GM12891 (cell line): Measurements from ENCODE around the gene KCNJ8.

ENCODE experiments used
- PAX5 ChIP-seq: IDR thresholded peaks from 2 replicates; pipeline ENCODE4 v1.6.1; 2011; ENCODE audit warnings: low read length, moderate library complexity, mild to moderate bottlenecking; ENCODE audit not compliant: insufficient read depth, severe bottlenecking
- POLR2A ChIP-seq: IDR thresholded peaks from 2 replicates; pipeline ENCODE4 v1.6.1; 2011; ENCODE audit warnings: low read depth, low read length, control low read depth
- POLR2AphosphoS5 ChIP-seq: IDR thresholded peaks from 2 replicates; pipeline ENCODE4 v1.6.1; 2011; ENCODE audit warnings: low read depth, low read length, control low read depth
- SPI1 ChIP-seq: IDR thresholded peaks from 2 replicates; pipeline ENCODE4 v1.6.1; 2011; ENCODE audit warnings: low read depth, low read length, control low read depth
- TAF1 ChIP-seq: IDR thresholded peaks from 2 replicates; pipeline ENCODE4 v1.6.1; 2011; ENCODE audit warnings: low read depth, low read length, control low read depth

GRCh38 chr12:21773263-21773741, 1.2 kb downstream of the KCNJ8 start:
- TF ChIP-seq POLR2A, result no peak
- TF ChIP-seq PAX5, result no peak
- no peak for TF ChIP-seq TAF1
- no peak for TF ChIP-seq POLR2AphosphoS5
- TF ChIP-seq SPI1, result no peak
